Fibroblast of lung (primary cell): ENCODE measurements around the gene WDFY3. TPM values are rescaled to one million over a fixed set of nuclear protein-coding genes. Genes with fewer than 3 reads are reported as not detected.

Source experiments
- DNase-seq, 2 donors: peaks; one replicate each; pipeline versions ENCODE4 v3.0.0 to v3.0.0-alpha.2; 2010; ENCODE audit warnings: low read depth in 2 of 2
- H2AFZ ChIP-seq: 2 replicates; pipeline ENCODE4 v1.5.1; 2012; ENCODE audit warnings: low read length, control low read depth, inconsistent platforms
- H3K27ac ChIP-seq: 2 replicates; pipeline ENCODE4 v1.5.1; 2011; ENCODE audit warnings: low read length, control low read depth; ENCODE audit not compliant: insufficient read depth
- H3K27me3 ChIP-seq: 2 replicates; pipeline ENCODE4 v1.5.1; 2011; ENCODE audit warnings: mild to moderate bottlenecking, low read length; ENCODE audit not compliant: control insufficient read depth, insufficient read depth
- H3K36me3 ChIP-seq: 2 replicates; pipeline ENCODE4 v1.5.1; 2011; ENCODE audit warnings: low read length; ENCODE audit not compliant: control insufficient read depth, insufficient read depth
- H3K4me1 ChIP-seq: 2 replicates; pipeline ENCODE4 v1.5.1; 2011; ENCODE audit warnings: low read length; ENCODE audit not compliant: control insufficient read depth, insufficient read depth; ENCODE audit errors: extremely low read depth
- H3K4me2 ChIP-seq: 2 replicates; pipeline ENCODE4 v1.5.1; 2011; ENCODE audit warnings: low read length, control low read depth; ENCODE audit not compliant: insufficient read depth; ENCODE audit errors: extremely low read depth
- H3K4me3 ChIP-seq, 4 experiments: fragments of 200-600 bp in 1 of 4; sonication (generic) in 1 of 4; replicated peaks in 1 of 4; 2 replicates each; pipeline ENCODE4 v1.5.1; 2011 to 2016; ENCODE audit warnings: low read length in 4 of 4, low read depth in 3 of 4, mild to moderate bottlenecking in 3 of 4, control low read depth in 2 of 4, inconsistent platforms in 1 of 4, mixed read lengths in 1 of 4; ENCODE audit not compliant: insufficient read depth in 1 of 4; ENCODE audit errors: control extremely low read depth in 1 of 4
- H3K79me2 ChIP-seq: 2 replicates; pipeline ENCODE4 v1.5.1; 2012; ENCODE audit warnings: mild to moderate bottlenecking, low read length, inconsistent platforms; ENCODE audit not compliant: control insufficient read depth, insufficient read depth
- H3K9ac ChIP-seq: 2 replicates; pipeline ENCODE4 v1.5.1; 2011; ENCODE audit warnings: mild to moderate bottlenecking, low read length, control low read depth; ENCODE audit not compliant: insufficient read depth
- H3K9me3 ChIP-seq: 2 replicates; pipeline ENCODE4 v1.5.1; 2012; ENCODE audit warnings: low read depth, low read length; ENCODE audit not compliant: control insufficient read depth, insufficient read depth
- H4K20me1 ChIP-seq: 2 replicates; pipeline ENCODE4 v1.5.1; 2011; ENCODE audit warnings: low read length; ENCODE audit not compliant: control insufficient read depth, insufficient read depth; ENCODE audit errors: extremely low read depth
- EZH2 ChIP-seq: IDR thresholded peaks from 2 replicates; pipeline ENCODE4 v1.5.1; 2012; ENCODE audit warnings: low read length, control low read depth, mild to moderate bottlenecking; ENCODE audit errors: missing control alignments
- polyA plus RNA-seq, 2 donors: library from polyadenylated mRNA; depleted of rRNA in 1 of 2; stranded (reverse) in 1 of 2; unstranded in 1 of 2; fragments of >200 nt; gene quantifications; 2 replicates each; pipeline ENCODE4 v1.2.1, GENCODE V29; 2011 to 2012; ENCODE audit warnings: missing spikeins in 1 of 2
- total RNA-seq: library from RNA; depleted of rRNA; stranded (reverse); fragments of >200 nt; gene quantifications from 2 replicates; pipeline ENCODE4 v1.2.1, GENCODE V29; 2014
- TF ChIP-seq, protein P1 (sequence below), 2 donors: IDR thresholded peaks in 1 of 2; conservative IDR thresholded peaks in 1 of 2; 1 replicate in 1 of 2; 2 replicates in 1 of 2; pipeline ENCODE4 v1.5.1; 2011 to 2012; ENCODE audit warnings: low read length in 2 of 2, control low read depth in 1 of 2, inconsistent platforms in 1 of 2, low read depth in 1 of 2, mild to moderate bottlenecking in 1 of 2

Gene WDFY3
- total and polyA plus RNA-seq, 2 donors (not counting 1 experiment from before 2014, with no cell fraction given) = 26.8 to 88.8 TPM

DNA sequence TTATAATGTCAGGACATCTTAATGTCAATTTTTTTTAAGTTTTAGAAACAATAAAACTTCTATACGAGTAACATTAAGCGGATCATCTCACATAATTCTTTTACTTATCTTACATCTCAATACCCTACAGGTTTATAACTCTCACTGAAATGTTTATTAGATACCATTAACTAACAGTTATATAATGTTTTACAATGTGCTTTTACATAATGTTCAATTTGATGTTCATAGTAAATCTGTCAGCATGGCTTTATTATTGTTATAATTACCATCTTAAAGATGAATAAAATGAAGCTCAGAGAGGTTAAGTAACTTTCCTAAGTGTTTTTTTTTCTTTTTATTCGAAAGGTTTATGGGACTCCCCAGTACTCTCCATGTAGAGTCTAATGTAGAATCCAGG lies 33.9 kb upstream of the WDFY3 start:
- Histone ChIP-seq H3K27me3 (no peaks in the 10 kb centered on the region), H4K20me1 (no peaks in the 10 kb centered on the region), H3K27ac (no peak overlapping the region), H3K79me2 (no peaks in the 10 kb centered on the region), H3K4me1 (no peaks in the 10 kb centered on the region), H3K9ac (no peak overlapping the region), H2AFZ (no peak overlapping the region), H3K4me3 (no peak overlapping the region), H3K9me3 (no peaks in the 10 kb centered on the region), H3K4me2 (no peak overlapping the region), H3K36me3 (no peaks in the 10 kb centered on the region)
- no peak for DNase-seq
- no peak for TF ChIP-seq EZH2
- TF ChIP-seq, protein P1, sequence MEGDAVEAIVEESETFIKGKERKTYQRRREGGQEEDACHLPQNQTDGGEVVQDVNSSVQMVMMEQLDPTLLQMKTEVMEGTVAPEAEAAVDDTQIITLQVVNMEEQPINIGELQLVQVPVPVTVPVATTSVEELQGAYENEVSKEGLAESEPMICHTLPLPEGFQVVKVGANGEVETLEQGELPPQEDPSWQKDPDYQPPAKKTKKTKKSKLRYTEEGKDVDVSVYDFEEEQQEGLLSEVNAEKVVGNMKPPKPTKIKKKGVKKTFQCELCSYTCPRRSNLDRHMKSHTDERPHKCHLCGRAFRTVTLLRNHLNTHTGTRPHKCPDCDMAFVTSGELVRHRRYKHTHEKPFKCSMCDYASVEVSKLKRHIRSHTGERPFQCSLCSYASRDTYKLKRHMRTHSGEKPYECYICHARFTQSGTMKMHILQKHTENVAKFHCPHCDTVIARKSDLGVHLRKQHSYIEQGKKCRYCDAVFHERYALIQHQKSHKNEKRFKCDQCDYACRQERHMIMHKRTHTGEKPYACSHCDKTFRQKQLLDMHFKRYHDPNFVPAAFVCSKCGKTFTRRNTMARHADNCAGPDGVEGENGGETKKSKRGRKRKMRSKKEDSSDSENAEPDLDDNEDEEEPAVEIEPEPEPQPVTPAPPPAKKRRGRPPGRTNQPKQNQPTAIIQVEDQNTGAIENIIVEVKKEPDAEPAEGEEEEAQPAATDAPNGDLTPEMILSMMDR (conservative IDR thresholded peaks at IDR 0.05 in 1 of 2, IDR thresholded peaks at IDR 0.05 in 1 of 2; ENCODE audit: low read depth in 1 of 2, low read length in 2 of 2) = no peak

- DNase-seq = peak in 1 of 2 donors; percentile 58
- H3K79me2 ChIP-seq = no peaks in the 10 kb centered on the region
- H3K36me3 ChIP-seq = no peaks in the 10 kb centered on the region
- H3K27ac ChIP-seq = no peak overlapping the region
- H3K4me2 ChIP-seq = no peak overlapping the region
- H3K4me1 ChIP-seq = no peaks in the 10 kb centered on the region
- H2AFZ ChIP-seq = no peak overlapping the region
- H4K20me1 ChIP-seq = no peaks in the 10 kb centered on the region
- H3K27me3 ChIP-seq = no peaks in the 10 kb centered on the region
- TF ChIP-seq EZH2 = no peak
- TF ChIP-seq, protein P1 (conservative IDR thresholded peaks at IDR 0.05 in 1 of 2, IDR thresholded peaks at IDR 0.05 in 1 of 2; ENCODE audit: low read depth in 1 of 2, low read length in 2 of 2) = no peak
- H3K4me3 ChIP-seq = no peak overlapping the region
- H3K9ac ChIP-seq = no peak overlapping the region
- no peaks in the 10 kb centered on the region for H3K9me3 ChIP-seq
These were observed 28.9 kb upstream of the WDFY3 start for GRCh38 chr4:84995386-84995785.

DNA sequence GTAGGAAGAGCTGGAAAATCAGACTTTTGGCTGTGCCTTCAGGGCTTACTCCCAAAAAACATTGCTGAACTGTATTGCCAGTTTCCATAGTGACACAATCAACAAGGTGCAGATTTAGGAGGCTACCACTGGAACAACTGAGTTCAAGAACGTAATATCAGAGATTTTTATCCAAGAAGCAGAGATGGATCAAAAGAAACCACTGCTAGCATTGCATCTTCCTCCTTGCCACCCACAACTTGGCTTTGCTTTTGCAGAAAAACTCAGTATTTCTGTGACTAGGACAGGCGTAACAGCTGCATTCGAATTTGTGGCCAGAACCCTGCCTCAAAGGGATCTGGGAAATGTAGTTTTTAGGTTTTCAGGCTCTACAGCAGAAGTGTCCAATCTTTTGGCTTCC lies 27.8 kb upstream of the WDFY3 start:
- Histone ChIP-seq H3K9ac (no peak overlapping the region), H3K79me2 (no peaks in the 10 kb centered on the region), H3K4me1 (no peaks in the 10 kb centered on the region), H3K4me2 (no peak overlapping the region), H3K4me3 (no peak overlapping the region), H2AFZ (no peak overlapping the region), H3K27me3 (no peaks in the 10 kb centered on the region), H4K20me1 (no peaks in the 10 kb centered on the region), H3K36me3 (no peaks in the 10 kb centered on the region), H3K9me3 (no peaks in the 10 kb centered on the region), H3K27ac (no peak overlapping the region)
- DNase-seq = peak in 1 of 2 donors; percentile 5
- no peak for TF ChIP-seq EZH2
- TF ChIP-seq, protein P1 (conservative IDR thresholded peaks at IDR 0.05 in 1 of 2, IDR thresholded peaks at IDR 0.05 in 1 of 2; ENCODE audit: low read depth in 1 of 2, low read length in 2 of 2) = no peak
